Gastrocnemius medialis (tissue), 4 donors: ENCODE data around the gene CD34.

Experiments
- POLR2A ChIP-seq, 2 donors: fragments of 450-650 bp; IDR thresholded peaks; one replicate each; pipeline ENCODE4 v1.6.1; 2017; ENCODE audit warnings: antibody characterized with exemption in 2 of 2, mild to moderate bottlenecking in 2 of 2, moderate library complexity in 2 of 2
- TF ChIP-seq, protein P1 (sequence below), 5 experiments: fragments of 450-650 bp in 3 of 5; fragments of 200-600 bp in 2 of 5; sonication (generic) in 2 of 5; IDR thresholded peaks in 4 of 5; conservative IDR thresholded peaks in 1 of 5; 1 replicate in 4 of 5; 2 replicates in 1 of 5; pipeline ENCODE4 v1.5.1; 2016 to 2019; ENCODE audit warnings: antibody characterized with exemption in 5 of 5, mild to moderate bottlenecking in 3 of 5, moderate library complexity in 3 of 5

DNA sequence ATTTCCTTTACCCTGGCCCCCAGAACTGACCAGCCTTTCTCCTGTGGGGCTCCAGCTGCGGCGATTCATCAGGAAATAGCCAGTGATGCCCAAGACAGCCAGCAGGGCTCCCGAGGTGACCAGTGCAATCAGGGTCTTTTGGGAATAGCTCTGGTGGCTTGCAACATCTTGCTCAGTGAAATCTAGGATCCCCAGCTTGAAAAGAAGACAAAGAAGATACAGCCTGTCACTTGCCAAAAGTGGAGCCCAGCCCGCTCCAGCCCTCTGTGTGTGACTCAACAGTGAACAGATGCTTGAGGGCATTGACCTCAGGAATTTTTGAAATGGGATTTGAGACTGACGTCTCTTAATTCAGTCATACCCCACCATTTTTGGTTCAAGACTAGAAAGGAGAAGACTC, 22.3 kb downstream of the CD34 start:
- TF ChIP-seq POLR2A (IDR thresholded peaks at IDR 0.05) = no peak
- TF ChIP-seq, protein P1, sequence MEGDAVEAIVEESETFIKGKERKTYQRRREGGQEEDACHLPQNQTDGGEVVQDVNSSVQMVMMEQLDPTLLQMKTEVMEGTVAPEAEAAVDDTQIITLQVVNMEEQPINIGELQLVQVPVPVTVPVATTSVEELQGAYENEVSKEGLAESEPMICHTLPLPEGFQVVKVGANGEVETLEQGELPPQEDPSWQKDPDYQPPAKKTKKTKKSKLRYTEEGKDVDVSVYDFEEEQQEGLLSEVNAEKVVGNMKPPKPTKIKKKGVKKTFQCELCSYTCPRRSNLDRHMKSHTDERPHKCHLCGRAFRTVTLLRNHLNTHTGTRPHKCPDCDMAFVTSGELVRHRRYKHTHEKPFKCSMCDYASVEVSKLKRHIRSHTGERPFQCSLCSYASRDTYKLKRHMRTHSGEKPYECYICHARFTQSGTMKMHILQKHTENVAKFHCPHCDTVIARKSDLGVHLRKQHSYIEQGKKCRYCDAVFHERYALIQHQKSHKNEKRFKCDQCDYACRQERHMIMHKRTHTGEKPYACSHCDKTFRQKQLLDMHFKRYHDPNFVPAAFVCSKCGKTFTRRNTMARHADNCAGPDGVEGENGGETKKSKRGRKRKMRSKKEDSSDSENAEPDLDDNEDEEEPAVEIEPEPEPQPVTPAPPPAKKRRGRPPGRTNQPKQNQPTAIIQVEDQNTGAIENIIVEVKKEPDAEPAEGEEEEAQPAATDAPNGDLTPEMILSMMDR (IDR thresholded peaks at IDR 0.05 in 4 of 5, conservative IDR thresholded peaks at IDR 0.05 in 1 of 5) = no peak
